HepG2 (cell line): Measurements from ENCODE around the gene MBD5. TPM values are rescaled to one million over a fixed set of nuclear protein-coding genes. Genes with fewer than 3 reads are reported as not detected.

Source experiments
- ATAC-seq: fragments of 200-7000 bp; cut with Tn5 transposase; 3 replicates; pipeline ENCODE4 v1.9.1; 2020; ENCODE audit warnings: mild to moderate bottlenecking, moderate library complexity
- BruUV-seq: library from RNA; stranded (reverse); fragments of 400-500 nt; replicated peaks from 2 replicates; lab custom pipeline; 2021; lab: Mats Ljungman, UMichigan
- CTCF ChIA-PET: fragments of 300-600 bp; formaldehyde crosslinking; extraction: SDS; loops from one replicate; lab custom pipeline; 2021; ENCODE audit warnings: low total read pairs, inconsistent platforms, low intra/inter-chr PET ratio; lab: Yijun Ruan, JAX
- POLR2A ChIA-PET: fragments of 350-600 bp; sonication (Branson Sonifier 250); formaldehyde crosslinking; loops from one replicate; lab custom pipeline; 2020; ENCODE audit warnings: antibody characterized with exemption, inconsistent platforms; lab: Yijun Ruan, JAX
- DNase-seq: peaks from one replicate; pipeline ENCODE4 v3.0.0-alpha.2; 2015; ENCODE audit warnings: low spot score
- FAIRE-seq: peaks from 3 replicates; lab custom pipeline; 2011; peaks lifted over from hg19 to GRCh38; lab: Jason Lieb, UNC
- H2AFZ ChIP-seq: one replicate; pipeline ENCODE4 v1.6.1; 2011; ENCODE audit warnings: low read length, inconsistent platforms
- H3K27ac ChIP-seq: fragments of 300-600 bp; 3 replicates; pipeline ENCODE4 v1.8.0; 2011; ENCODE audit warnings: mixed run types, mild to moderate bottlenecking, mixed read lengths, low read length, inconsistent platforms; ENCODE audit not compliant: insufficient read depth; ENCODE audit errors: extremely low read length
- H3K27me3 ChIP-seq, 2 experiments: fragments of 200-600 bp in 1 of 2; 2 replicates in 1 of 2; 3 replicates in 1 of 2; pipeline versions ENCODE4 v1.6.0 to v1.8.0; 2011; ENCODE audit warnings: low read length in 2 of 2, mild to moderate bottlenecking in 2 of 2, moderate library complexity in 2 of 2, inconsistent platforms in 1 of 2; ENCODE audit not compliant: insufficient read depth in 2 of 2, control insufficient read depth in 1 of 2
- H3K36me3 ChIP-seq, 2 experiments: fragments of 200-600 bp in 1 of 2; replicated peaks in 1 of 2; 2 replicates in 1 of 2; 3 replicates in 1 of 2; pipeline versions ENCODE4 v1.5.1 to v1.8.0; 2011; ENCODE audit warnings: low read length in 2 of 2, inconsistent platforms in 1 of 2; ENCODE audit not compliant: insufficient read depth in 2 of 2, control insufficient read depth in 1 of 2
- H3K4me1 ChIP-seq: 2 replicates; pipeline ENCODE4 v1.5.1; 2012; ENCODE audit warnings: low read length, inconsistent platforms; ENCODE audit not compliant: insufficient read depth
- H3K4me2 ChIP-seq: 2 replicates; pipeline ENCODE4 v1.6.0; 2011; ENCODE audit warnings: low read depth, low read length, inconsistent platforms
- H3K4me3 ChIP-seq, 3 experiments: fragments of 200-600 bp in 1 of 3; sonication (generic), shearing (Covaris generic) in 1 of 3; replicated peaks in 1 of 3; 2 replicates each; pipeline ENCODE4 v1.5.1; 2011 to 2016; ENCODE audit warnings: low read length in 3 of 3, inconsistent platforms in 2 of 3, low read depth in 2 of 3, mild to moderate bottlenecking in 2 of 3, control low read depth in 1 of 3, mixed read lengths in 1 of 3; ENCODE audit not compliant: insufficient read depth in 1 of 3
- H3K79me2 ChIP-seq: one replicate; pipeline ENCODE4 v1.6.1; 2011; ENCODE audit warnings: low read length, inconsistent platforms; ENCODE audit not compliant: insufficient read depth
- H3K9ac ChIP-seq: 2 replicates; pipeline ENCODE4 v1.6.0; 2011; ENCODE audit warnings: mild to moderate bottlenecking, low read depth, low read length, inconsistent platforms; ENCODE audit not compliant: insufficient read depth
- H3K9me3 ChIP-seq: 2 replicates; pipeline ENCODE4 v1.5.1; 2012; ENCODE audit warnings: mild to moderate bottlenecking, low read length
- H4K20me1 ChIP-seq: 2 replicates; pipeline ENCODE4 v1.6.0; 2011; ENCODE audit warnings: inconsistent platforms, mild to moderate bottlenecking, low read length, moderate library complexity; ENCODE audit not compliant: insufficient read depth
- AHR ChIP-seq: IDR thresholded peaks from 2 replicates; pipeline ENCODE4 v1.6.1; 2018; ENCODE audit warnings: missing genetic modification reagents, missing compliant biosample characterization
- CHD2 ChIP-seq: IDR thresholded peaks from 2 replicates; pipeline ENCODE4 v1.6.1; 2011; ENCODE audit warnings: low read depth, low read length, improper control_type of control experiment
- CHD4 ChIP-seq: fragments of 200-600 bp; sonication (generic); IDR thresholded peaks from 2 replicates; pipeline ENCODE4 v1.7.0; 2017; ENCODE audit warnings: mild to moderate bottlenecking, low read length, borderline replicate concordance
- GTF2F1 ChIP-seq: fragments of 150-350 bp; IDR thresholded peaks from 2 replicates; pipeline ENCODE4 v1.6.1; 2014; ENCODE audit warnings: low read length
- GZF1 ChIP-seq: sonication (generic); formaldehyde crosslinking; IDR thresholded peaks from 2 replicates; pipeline ENCODE4 v1.5.1; 2020; ENCODE audit warnings: mild to moderate bottlenecking, missing genetic modification reagents
- KLF6 ChIP-seq: IDR thresholded peaks from 2 replicates; pipeline ENCODE4 v1.8.0; 2016; ENCODE audit warnings: missing biosample characterization, missing genetic modification reagents
- KMT2A ChIP-seq: sonication (generic); formaldehyde crosslinking; IDR thresholded peaks from 2 replicates; pipeline ENCODE4 v1.4.0; 2020; ENCODE audit warnings: missing genetic modification reagents
- KMT2B ChIP-seq: IDR thresholded peaks from 2 replicates; pipeline ENCODE4 v1.6.1; 2016; ENCODE audit warnings: missing genetic modification reagents, missing compliant biosample characterization
- MED1 ChIP-seq: sonication (generic); formaldehyde crosslinking; IDR thresholded peaks from 2 replicates; pipeline ENCODE4 v1.4.0; 2020; ENCODE audit warnings: missing genetic modification reagents
- NR2C2 ChIP-seq: sonication (generic); formaldehyde crosslinking; IDR thresholded peaks from 2 replicates; pipeline ENCODE4 v1.4.0; 2020; ENCODE audit warnings: missing genetic modification reagents, mild to moderate bottlenecking, moderate library complexity, borderline replicate concordance
- NR2F6 ChIP-seq, 2 experiments: IDR thresholded peaks; 2 replicates each; pipeline ENCODE4 v1.6.1; 2016; ENCODE audit warnings: antibody characterized with exemption in 1 of 2, mild to moderate bottlenecking in 1 of 2
- SRF ChIP-seq: IDR thresholded peaks from 2 replicates; pipeline ENCODE4 v1.6.1; 2011; ENCODE audit warnings: mild to moderate bottlenecking, low read depth, low read length, moderate library complexity
- YY1 ChIP-seq: IDR thresholded peaks from 2 replicates; pipeline ENCODE4 v1.6.1; 2011; ENCODE audit warnings: low read length, low read depth, moderate library complexity, mild to moderate bottlenecking; ENCODE audit not compliant: insufficient read depth, insufficient replicate concordance
- ZC3H13 ChIP-seq: sonication (generic); formaldehyde crosslinking; IDR thresholded peaks from 2 replicates; pipeline ENCODE4 v1.8.1; 2023; ENCODE audit warnings: mild to moderate bottlenecking, missing genetic modification reagents, moderate library complexity
- ZFP36 ChIP-seq: fragments of 150-350 bp; IDR thresholded peaks from 2 replicates; pipeline ENCODE4 v1.6.1; 2018; ENCODE audit warnings: borderline replicate concordance, low read length, low read depth; ENCODE audit not compliant: partially characterized antibody
- ZFX ChIP-seq: sonication (generic); formaldehyde crosslinking; IDR thresholded peaks from 2 replicates; pipeline ENCODE4 v1.4.0; 2020; ENCODE audit warnings: mild to moderate bottlenecking, low read depth, missing genetic modification reagents, moderate library complexity
- ZNF431 ChIP-seq: sonication (generic); formaldehyde crosslinking; IDR thresholded peaks from 2 replicates; pipeline ENCODE4 v1.9.0; 2022; ENCODE audit warnings: missing genetic modification reagents, low read depth, mild to moderate bottlenecking, borderline replicate concordance
- ZNF552 ChIP-seq: sonication (generic); formaldehyde crosslinking; IDR thresholded peaks from 2 replicates; pipeline ENCODE4 v1.9.0; 2022; ENCODE audit warnings: missing genetic modification reagents, mild to moderate bottlenecking, borderline replicate concordance
- ZNF644 ChIP-seq: IDR thresholded peaks from 2 replicates; pipeline ENCODE4 v1.6.1; 2016; ENCODE audit warnings: low read depth
- ZNF776 ChIP-seq: sonication (generic); formaldehyde crosslinking; IDR thresholded peaks from 2 replicates; pipeline ENCODE4 v1.4.0; 2020; ENCODE audit warnings: mild to moderate bottlenecking, missing genetic modification reagents
- whole genome bisulfite sequencing: methylation state at CpG from one replicate; pipeline ENCODE4 v1.1.6; 2017; ENCODE audit warnings: low lambda C conversion rate; 5-methylcytosine and 5-hydroxymethylcytosine counted together
- in situ Hi-C: cut with HindIII; loops from 2 replicates; pipeline ENCODE4 v1.10.0; 2017; ENCODE audit warnings: low pct_unique_long_range_greater_than_20kb; ENCODE audit not compliant: extremely low pct_ligation_motif_present
- intact Hi-C: fragments of 100-400 bp; cut with micrococcal nuclease; formaldehyde crosslinking; loops from one replicate; pipeline ENCODE4 v1.10.0; 2022; ENCODE audit not compliant: unreplicated experiment
- polyA plus RNA-seq, 8 experiments: library from polyadenylated mRNA; depleted of rRNA in 3 of 8; stranded (reverse) in 7 of 8; unstranded in 1 of 8; fragments of >200 nt; fragmentation: Illumina TruSeq in 4 of 8; extraction: Trizol in 4 of 8; gene quantifications; 2 replicates each; pipeline versions ENCODE4 v1.2.1 to v1.2.3, GENCODE V29; 2011 to 2016; ENCODE audit warnings: low read depth in 4 of 8, missing spikeins in 1 of 8, mixed read lengths in 1 of 8; ENCODE audit not compliant: insufficient read depth in 1 of 8
- total RNA-seq, 5 experiments: library from RNA; depleted of rRNA; stranded (reverse); fragments of >200 nt; fragmentation: Illumina TruSeq; extraction: Trizol; gene quantifications; 2 replicates each; pipeline ENCODE4 v1.2.3, GENCODE V29; 2016; ENCODE audit warnings: low read depth in 1 of 5
- TF ChIP-seq, protein P1 (sequence below): sonication (generic); formaldehyde crosslinking; IDR thresholded peaks from 2 replicates; pipeline ENCODE4 v1.5.0; 2020; ENCODE audit warnings: missing genetic modification reagents, mild to moderate bottlenecking, borderline replicate concordance
- TF ChIP-seq, protein P2 (sequence below): sonication (generic); formaldehyde crosslinking; IDR thresholded peaks from 2 replicates; pipeline ENCODE4 v1.8.0; 2022; ENCODE audit warnings: mild to moderate bottlenecking, missing genetic modification reagents
- TF ChIP-seq, protein P3 (sequence below): sonication (generic); formaldehyde crosslinking; IDR thresholded peaks from 2 replicates; pipeline ENCODE4 v1.4.0; 2020; ENCODE audit warnings: missing genetic modification reagents

Gene MBD5
- total and polyA plus RNA-seq, 2 of the 13 experiments (the other 11 are each of a cell fraction or from before 2014, with no cell fraction given) = 13.5 to 26.4 TPM

DNA sequence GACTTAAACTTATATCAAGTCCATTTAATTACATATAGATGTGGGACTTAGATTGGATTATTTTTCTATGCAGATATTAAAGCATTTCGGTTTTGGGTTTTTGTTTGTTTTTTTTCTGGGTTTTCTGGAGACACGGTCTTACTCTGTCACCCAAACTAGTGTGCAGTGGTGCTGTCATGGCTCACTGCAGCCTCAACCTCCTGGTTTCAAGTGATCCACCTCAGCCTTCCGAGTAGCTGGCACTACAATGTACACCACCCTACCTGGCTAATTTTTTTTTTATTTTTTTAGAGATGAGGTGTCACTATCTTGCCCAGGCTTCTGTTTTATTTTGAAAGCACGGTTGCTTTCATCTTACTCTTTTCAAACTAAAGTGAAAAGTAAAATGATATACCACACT is 281.6 kb downstream of the MBD5 start (continued):
- no peak for TF ChIP-seq KMT2B (CRISPR knock-in tag)
- TF ChIP-seq, protein P1, sequence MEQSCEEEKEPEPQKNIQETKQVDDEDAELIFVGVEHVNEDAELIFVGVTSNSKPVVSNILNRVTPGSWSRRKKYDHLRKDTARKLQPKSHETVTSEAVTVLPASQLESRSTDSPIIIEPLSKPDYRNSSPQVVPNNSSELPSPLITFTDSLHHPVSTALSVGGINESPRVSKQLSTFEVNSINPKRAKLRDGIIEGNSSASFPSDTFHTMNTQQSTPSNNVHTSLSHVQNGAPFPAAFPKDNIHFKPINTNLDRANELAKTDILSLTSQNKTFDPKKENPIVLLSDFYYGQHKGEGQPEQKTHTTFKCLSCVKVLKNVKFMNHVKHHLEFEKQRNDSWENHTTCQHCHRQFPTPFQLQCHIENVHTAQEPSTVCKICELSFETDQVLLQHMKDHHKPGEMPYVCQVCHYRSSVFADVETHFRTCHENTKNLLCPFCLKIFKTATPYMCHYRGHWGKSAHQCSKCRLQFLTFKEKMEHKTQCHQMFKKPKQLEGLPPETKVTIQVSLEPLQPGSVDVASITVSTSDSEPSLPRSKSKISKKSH = no peak
- TF ChIP-seq ZFX (CRISPR knock-in tag) = no peak
- TF ChIP-seq KLF6 (CRISPR knock-in tag) = no peak
- TF ChIP-seq ZC3H13 (CRISPR knock-in tag) = no peak

DNA sequence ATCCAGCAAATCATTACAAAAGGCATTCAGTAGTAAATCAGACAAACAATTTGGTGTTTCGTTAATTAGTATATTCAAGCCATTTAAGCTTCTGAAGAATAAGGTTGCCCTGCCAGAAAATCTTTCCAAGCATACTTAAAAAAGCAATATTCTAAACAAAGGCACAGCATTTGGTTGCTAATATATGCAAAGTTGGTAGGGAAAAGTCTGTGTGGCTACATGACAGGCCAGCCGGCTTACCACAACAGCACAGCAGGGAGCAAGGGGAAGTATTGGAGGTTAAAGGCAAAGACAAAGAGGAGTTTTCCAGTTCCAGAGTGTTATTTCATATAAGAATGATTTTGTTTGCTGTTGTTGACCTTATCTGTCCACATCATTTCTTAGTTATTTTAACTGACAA is 282.3 kb downstream of the MBD5 start:
- no TSS peak for BruUV-seq
- H3K4me3 ChIP-seq = no peak overlapping the region
- DNase-seq = no peak
- CTCF ChIA-PET = no interaction called here
- TF ChIP-seq AHR (CRISPR knock-in tag) = no peak
- TF ChIP-seq ZFP36 = no peak
- TF ChIP-seq, protein P2, sequence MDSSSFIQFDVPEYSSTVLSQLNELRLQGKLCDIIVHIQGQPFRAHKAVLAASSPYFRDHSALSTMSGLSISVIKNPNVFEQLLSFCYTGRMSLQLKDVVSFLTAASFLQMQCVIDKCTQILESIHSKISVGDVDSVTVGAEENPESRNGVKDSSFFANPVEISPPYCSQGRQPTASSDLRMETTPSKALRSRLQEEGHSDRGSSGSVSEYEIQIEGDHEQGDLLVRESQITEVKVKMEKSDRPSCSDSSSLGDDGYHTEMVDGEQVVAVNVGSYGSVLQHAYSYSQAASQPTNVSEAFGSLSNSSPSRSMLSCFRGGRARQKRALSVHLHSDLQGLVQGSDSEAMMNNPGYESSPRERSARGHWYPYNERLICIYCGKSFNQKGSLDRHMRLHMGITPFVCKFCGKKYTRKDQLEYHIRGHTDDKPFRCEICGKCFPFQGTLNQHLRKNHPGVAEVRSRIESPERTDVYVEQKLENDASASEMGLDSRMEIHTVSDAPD (CRISPR knock-in tag) = no peak
- no peak for TF ChIP-seq CHD4
- no peak for TF ChIP-seq NR2C2 (CRISPR knock-in tag)
- no peak for TF ChIP-seq GTF2F1
- no peak for TF ChIP-seq ZNF552 (CRISPR knock-in tag)
- TF ChIP-seq ZNF776 (CRISPR knock-in tag) = no peak
- no peak for TF ChIP-seq MED1 (CRISPR knock-in tag)
- no peak for TF ChIP-seq YY1
- TF ChIP-seq KMT2A = no peak
- TF ChIP-seq GZF1 (CRISPR knock-in tag) = no peak
- TF ChIP-seq SRF = no peak
- TF ChIP-seq ZNF431 (CRISPR knock-in tag) = no peak
- no peak for TF ChIP-seq ZNF644
- TF ChIP-seq NR2F6 (IDR thresholded peaks at IDR 0.05) = no peak
- TF ChIP-seq NR2F6 (CRISPR knock-in tag; IDR thresholded peaks at IDR 0.05) = no peak
- TF ChIP-seq, protein P3, sequence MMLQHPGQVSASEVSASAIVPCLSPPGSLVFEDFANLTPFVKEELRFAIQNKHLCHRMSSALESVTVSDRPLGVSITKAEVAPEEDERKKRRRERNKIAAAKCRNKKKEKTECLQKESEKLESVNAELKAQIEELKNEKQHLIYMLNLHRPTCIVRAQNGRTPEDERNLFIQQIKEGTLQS (CRISPR knock-in tag) = no peak
- TF ChIP-seq CHD2 = no peak
- TF ChIP-seq, all 625 proteins: peak for 0
- no peak overlapping the region for H3K27ac ChIP-seq
- H2AFZ ChIP-seq = no peak overlapping the region
- ATAC-seq (no peak), FAIRE-seq (no peak)
- no peak overlapping the region for H3K9ac ChIP-seq
- no peak overlapping the region for H3K4me2 ChIP-seq
- H3K27me3 ChIP-seq = no peaks in the 10 kb centered on the region
- H3K79me2 ChIP-seq = no peaks in the 10 kb centered on the region
- no peaks in the 10 kb centered on the region for H4K20me1 ChIP-seq
- POLR2A ChIA-PET = no interaction called here
- H3K9me3 ChIP-seq = no peaks in the 10 kb centered on the region
- intact Hi-C loops = no loop called here
- H3K36me3 ChIP-seq = no peaks in the 10 kb centered on the region
- 100% methylated on average over 2 of the region's 2 CpGs for WGBS
- H3K4me1 ChIP-seq = no peaks in the 10 kb centered on the region
- in situ Hi-C loops = no loop called here
